AG09309 (cell line): ENCODE measurements around the gene CTSH.

Experiments
- DNase-seq: peaks from one replicate; pipeline ENCODE4 v3.0.0-alpha.2; 2010; ENCODE audit warnings: low read depth
- H3K4me3 ChIP-seq: 2 replicates; pipeline ENCODE4 v1.5.1; 2011; ENCODE audit warnings: mild to moderate bottlenecking, low read depth, low read length, moderate library complexity; ENCODE audit not compliant: control insufficient read depth
- TF ChIP-seq, protein P1 (sequence below): IDR thresholded peaks from 2 replicates; pipeline ENCODE4 v1.5.1; 2011; ENCODE audit warnings: mild to moderate bottlenecking, low read depth, low read length, inconsistent platforms; ENCODE audit not compliant: insufficient read depth, control insufficient read depth; ENCODE audit errors: missing control alignments

CTSH gene

DNA sequence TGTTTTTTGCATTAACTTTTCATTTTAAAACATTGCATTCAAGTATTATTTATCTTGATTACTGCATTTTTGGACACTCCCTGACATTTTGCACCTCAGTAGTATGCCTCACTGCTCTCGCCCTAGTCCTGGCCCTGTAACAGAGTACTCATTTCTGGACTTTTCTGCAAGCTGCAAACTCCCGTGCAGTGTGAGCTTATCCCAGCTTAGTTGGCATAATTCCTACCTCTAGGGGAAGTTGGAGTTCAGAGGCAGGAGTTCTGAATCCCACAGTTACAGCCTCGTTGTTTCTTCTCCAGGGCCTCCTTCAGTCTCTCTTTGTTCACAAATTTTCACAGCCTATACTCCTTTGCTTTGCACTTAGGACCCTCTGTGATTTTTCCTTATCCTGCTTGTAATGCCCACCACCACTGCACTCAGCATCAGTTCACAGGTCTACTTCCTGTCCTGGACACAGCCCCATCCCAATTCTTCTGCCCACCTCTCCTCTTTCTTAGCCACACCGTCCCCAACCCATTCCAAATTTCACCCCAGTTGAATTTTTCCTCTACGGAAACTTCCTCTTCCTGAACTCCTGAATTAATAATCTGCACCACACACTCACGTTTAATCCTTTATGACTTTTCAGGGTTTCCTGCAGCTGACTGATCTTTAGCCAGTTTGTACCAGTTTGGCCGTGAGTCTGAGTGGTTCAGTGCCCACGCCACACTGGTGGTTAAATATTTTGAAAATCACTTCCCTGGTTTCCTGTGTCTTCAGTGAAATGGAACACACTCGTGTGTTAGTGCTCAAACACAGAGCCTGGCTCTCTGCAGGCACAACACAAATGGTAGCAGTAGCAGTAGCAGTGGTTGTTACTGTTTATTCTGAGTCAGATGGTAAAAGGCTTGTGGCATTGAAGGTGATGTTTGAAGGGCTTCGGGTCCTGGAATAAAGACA is 6.3 kb upstream of the CTSH start:
- no peak for DNase-seq
- no peak overlapping the region for H3K4me3 ChIP-seq
- TF ChIP-seq, protein P1, sequence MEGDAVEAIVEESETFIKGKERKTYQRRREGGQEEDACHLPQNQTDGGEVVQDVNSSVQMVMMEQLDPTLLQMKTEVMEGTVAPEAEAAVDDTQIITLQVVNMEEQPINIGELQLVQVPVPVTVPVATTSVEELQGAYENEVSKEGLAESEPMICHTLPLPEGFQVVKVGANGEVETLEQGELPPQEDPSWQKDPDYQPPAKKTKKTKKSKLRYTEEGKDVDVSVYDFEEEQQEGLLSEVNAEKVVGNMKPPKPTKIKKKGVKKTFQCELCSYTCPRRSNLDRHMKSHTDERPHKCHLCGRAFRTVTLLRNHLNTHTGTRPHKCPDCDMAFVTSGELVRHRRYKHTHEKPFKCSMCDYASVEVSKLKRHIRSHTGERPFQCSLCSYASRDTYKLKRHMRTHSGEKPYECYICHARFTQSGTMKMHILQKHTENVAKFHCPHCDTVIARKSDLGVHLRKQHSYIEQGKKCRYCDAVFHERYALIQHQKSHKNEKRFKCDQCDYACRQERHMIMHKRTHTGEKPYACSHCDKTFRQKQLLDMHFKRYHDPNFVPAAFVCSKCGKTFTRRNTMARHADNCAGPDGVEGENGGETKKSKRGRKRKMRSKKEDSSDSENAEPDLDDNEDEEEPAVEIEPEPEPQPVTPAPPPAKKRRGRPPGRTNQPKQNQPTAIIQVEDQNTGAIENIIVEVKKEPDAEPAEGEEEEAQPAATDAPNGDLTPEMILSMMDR, result peak; percentile 53

- no peak overlapping the region for H3K4me3 ChIP-seq
- no peak for DNase-seq
- TF ChIP-seq, protein P1, result no peak
Observed at GRCh38 chr15:78950343-78950742, 5.5 kb upstream of the CTSH start.

DNA sequence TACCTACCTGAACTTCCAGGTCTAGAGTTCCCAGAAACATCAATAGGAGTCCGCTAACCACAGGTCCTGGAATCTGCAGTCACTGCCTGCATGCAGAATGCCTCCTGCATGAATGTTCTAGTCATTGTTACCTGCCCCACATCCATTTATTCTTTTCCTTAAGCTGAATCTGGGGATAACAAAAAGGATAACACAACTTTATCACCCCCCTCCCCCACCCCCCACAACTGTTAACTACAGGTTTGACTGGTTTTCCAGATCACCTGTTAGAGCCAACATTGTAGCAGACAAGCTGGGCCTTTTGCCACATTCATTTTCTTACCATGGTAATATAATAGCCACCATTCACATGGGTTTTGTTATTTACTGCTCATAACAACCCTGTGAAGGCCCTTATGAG is 4.6 kb upstream of the CTSH start:
- TF ChIP-seq, protein P1, result no peak
- no peak for DNase-seq
- H3K4me3 ChIP-seq, result no peak overlapping the region

- H3K4me3 ChIP-seq, result no peak overlapping the region
- DNase-seq, result no peak
- TF ChIP-seq, protein P1, result no peak
Observed at GRCh38 chr15:78947506-78947905, 2.7 kb upstream of the CTSH start.

DNA sequence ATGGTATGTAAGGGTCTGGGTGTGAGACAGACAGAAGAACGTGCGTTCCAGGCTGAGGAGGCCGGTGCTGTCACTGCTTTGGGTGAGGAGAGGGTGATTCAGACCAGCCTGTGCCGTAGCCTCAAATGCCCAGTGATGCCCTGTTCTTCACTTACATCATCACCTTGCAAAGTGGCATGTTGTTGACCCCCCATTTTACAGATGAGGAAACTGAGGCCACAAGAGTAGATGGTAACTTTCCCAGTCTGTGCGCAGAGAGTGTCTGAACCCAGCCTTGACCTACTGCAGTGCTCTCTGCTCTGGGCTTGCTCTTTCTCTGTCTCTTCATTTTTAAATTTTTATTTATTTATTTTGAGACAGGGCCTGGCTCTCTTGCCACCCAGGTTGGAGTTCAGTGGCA is 1.6 kb upstream of the CTSH start:
- DNase-seq, result no peak
- no peak overlapping the region for H3K4me3 ChIP-seq
- TF ChIP-seq, protein P1, result no peak

DNA sequence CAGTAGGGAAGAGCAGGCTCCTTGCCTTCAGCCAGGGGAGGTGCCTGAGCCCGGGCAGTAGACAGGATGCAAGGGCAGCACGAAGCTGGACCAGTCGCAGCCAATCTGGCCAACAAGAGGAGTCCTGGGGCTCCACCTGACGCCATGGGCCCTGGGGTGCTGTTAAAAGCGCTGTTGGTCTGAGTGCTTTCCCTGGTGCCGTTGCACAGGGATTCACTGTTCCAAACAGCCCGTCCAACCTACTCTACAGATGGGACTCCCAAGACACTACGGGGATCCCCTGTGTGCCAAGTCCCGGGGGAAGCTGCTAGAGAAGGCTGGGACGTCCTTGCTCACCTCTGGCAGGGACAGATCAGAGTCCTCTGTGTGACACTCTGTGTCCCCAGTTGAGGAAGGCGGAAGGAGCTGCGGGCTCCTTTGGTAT is 632 bp downstream of the CTSH start:
- TF ChIP-seq, protein P1, result no peak
- DNase-seq, result no peak
- H3K4me3 ChIP-seq, result no peak overlapping the region; the same call in 1 of the 2 replicates
